Measurements from ENCODE around the gene NCAPD3. TPM values are rescaled to one million over a fixed set of nuclear protein-coding genes. Genes with fewer than 3 reads are reported as not detected.

Gene NCAPD3
- total RNA-seq, 2 experiments from 2014 or later, result 25.7 to 29.6 TPM

DNA sequence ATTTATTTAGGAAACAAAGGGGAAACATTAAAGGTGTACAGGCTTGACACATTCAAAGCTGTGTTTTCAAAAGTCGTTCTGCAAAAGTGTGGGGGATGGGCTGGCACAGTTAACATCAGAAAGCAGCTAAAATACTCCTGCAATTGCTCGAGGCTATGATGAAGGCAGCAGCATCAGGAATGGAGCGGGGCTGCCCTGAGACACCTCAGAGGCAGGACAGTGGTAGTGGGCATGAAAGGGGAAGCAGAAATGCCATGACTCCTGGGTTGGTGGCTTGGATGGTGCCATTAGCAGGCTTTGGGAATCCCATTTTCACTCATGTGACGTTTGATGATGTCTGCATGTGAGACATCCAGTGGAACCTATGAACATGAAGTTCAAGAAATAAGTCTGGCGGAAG, 646 bp downstream of the NCAPD3 start:
- intact Hi-C loops (cut with DNase I, micrococcal nuclease), result loop anchor here (5.0 to 10.0 kb wide), 2 partner anchors 266 to 268 kb away; partner anchors contain the start of gene IGSF9B (in 2 of the 2)
- H3K4me3 ChIP-seq (ENCODE audit: low read length), result peak overlapping the region; percentile 78

DNA sequence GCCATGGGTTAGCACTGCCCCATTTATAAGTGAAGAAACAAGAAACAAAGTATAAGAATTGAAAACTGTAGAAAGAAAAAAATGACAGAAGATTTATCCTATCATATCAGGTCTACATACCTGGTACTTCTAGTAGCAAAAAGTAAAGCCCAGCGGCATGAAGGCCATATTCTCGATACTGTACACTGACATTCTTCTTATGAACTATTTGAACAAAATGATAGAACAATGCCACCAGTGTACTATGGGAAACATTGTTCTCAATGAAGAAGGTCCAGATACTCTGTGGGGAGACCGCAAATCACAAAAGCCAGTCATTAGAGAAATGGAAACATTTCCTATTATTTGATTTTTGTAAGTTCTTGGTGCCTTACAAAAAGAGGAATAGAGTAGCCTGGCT, 7.0 kb downstream of the NCAPD3 start:
- Histone ChIP-seq H3K36me3 (ENCODE audit: insufficient read depth, low read length) (peaks cover 27% of the 10 kb centered on the region), H3K27me3 (ENCODE audit: control insufficient read depth in 1 of 2, insufficient read depth in 2 of 2, low read length in 2 of 2) (no peaks in the 10 kb centered on the region), H3K9me3 (ENCODE audit: control insufficient read depth in 1 of 2, insufficient read depth in 1 of 2, low read length in 2 of 2) (no peaks in the 10 kb centered on the region), H3K4me1 (ENCODE audit: insufficient read depth, low read length) (no peaks in the 10 kb centered on the region), H3K4me3 (ENCODE audit: low read length) (no peak overlapping the region), H3K27ac (ENCODE audit: low read depth in 1 of 2, low read length in 2 of 2) (no peak overlapping the region)
- H3K4me1 Mint-ChIP-seq (ENCODE audit: low read depth), result peaks cover 19% of the 10 kb centered on the region
- DNase-seq (no peak), ATAC-seq (ENCODE audit: poor library complexity) (no peak)
- no peaks in the 10 kb centered on the region for H3K27me3 Mint-ChIP-seq
- no peaks in the 10 kb centered on the region for H3K9me3 Mint-ChIP-seq
- intact Hi-C loops (cut with DNase I, micrococcal nuclease), result no loop called here
- TF ChIP-seq, protein P1, sequence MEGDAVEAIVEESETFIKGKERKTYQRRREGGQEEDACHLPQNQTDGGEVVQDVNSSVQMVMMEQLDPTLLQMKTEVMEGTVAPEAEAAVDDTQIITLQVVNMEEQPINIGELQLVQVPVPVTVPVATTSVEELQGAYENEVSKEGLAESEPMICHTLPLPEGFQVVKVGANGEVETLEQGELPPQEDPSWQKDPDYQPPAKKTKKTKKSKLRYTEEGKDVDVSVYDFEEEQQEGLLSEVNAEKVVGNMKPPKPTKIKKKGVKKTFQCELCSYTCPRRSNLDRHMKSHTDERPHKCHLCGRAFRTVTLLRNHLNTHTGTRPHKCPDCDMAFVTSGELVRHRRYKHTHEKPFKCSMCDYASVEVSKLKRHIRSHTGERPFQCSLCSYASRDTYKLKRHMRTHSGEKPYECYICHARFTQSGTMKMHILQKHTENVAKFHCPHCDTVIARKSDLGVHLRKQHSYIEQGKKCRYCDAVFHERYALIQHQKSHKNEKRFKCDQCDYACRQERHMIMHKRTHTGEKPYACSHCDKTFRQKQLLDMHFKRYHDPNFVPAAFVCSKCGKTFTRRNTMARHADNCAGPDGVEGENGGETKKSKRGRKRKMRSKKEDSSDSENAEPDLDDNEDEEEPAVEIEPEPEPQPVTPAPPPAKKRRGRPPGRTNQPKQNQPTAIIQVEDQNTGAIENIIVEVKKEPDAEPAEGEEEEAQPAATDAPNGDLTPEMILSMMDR (IDR thresholded peaks at IDR 0.05), result no peak
- POLR2A ChIA-PET, result no interaction called here
- H3K4me3 Mint-ChIP-seq, result no peak overlapping the region
- no peak overlapping the region for H3K27ac Mint-ChIP-seq
- H3K36me3 Mint-ChIP-seq (ENCODE audit: low read depth), result peaks cover 61% of the 10 kb centered on the region
- CTCF ChIA-PET, result no interaction called here

More for the DNA sequence above, 646 bp downstream of the NCAPD3 start:
- Mint-ChIP-seq H3K36me3 (ENCODE audit: low read depth) (peaks cover 49% of the 10 kb centered on the region), H3K4me1 (ENCODE audit: low read depth) (peaks cover 67% of the 10 kb centered on the region), H3K27ac (peak overlapping the region; percentile 99), H3K4me3 (peak overlapping the region; percentile 98), H3K9me3 (no peaks in the 10 kb centered on the region), H3K27me3 (peaks cover 4% of the 10 kb centered on the region)
- TF ChIP-seq, protein P1 (IDR thresholded peaks at IDR 0.05), result no peak
- ATAC-seq (ENCODE audit: poor library complexity), result no peak
- CTCF ChIA-PET, result interaction anchor here (1.9 kb wide), 1 partner anchor 51 kb away, joined by 6 read pairs; no protein-coding TSS in a partner anchor
- peak overlapping the region in 1 of 2 donors; percentile 26 for H3K27ac ChIP-seq (ENCODE audit: low read depth in 1 of 2, low read length in 2 of 2)
- H3K36me3 ChIP-seq (ENCODE audit: insufficient read depth, low read length), result peaks cover 18% of the 10 kb centered on the region
- H3K4me1 ChIP-seq (ENCODE audit: insufficient read depth, low read length), result peaks cover 37% of the 10 kb centered on the region
- H3K9me3 ChIP-seq (ENCODE audit: control insufficient read depth in 1 of 2, insufficient read depth in 1 of 2, low read length in 2 of 2), result no peaks in the 10 kb centered on the region
- peak in 2 of 14 experiments; percentile 39 to 52 for DNase-seq
- POLR2A ChIA-PET, result interaction anchor here (1.3 to 4.3 kb wide), 7 partner anchors 11 to 53 kb away, joined by 4 to 94 read pairs (median 17); partner anchors contain the start of genes ACAD8, GLB1L3 and THYN1
- no peaks in the 10 kb centered on the region for H3K27me3 ChIP-seq (ENCODE audit: control insufficient read depth in 1 of 2, insufficient read depth in 2 of 2, low read length in 2 of 2)

DNA sequence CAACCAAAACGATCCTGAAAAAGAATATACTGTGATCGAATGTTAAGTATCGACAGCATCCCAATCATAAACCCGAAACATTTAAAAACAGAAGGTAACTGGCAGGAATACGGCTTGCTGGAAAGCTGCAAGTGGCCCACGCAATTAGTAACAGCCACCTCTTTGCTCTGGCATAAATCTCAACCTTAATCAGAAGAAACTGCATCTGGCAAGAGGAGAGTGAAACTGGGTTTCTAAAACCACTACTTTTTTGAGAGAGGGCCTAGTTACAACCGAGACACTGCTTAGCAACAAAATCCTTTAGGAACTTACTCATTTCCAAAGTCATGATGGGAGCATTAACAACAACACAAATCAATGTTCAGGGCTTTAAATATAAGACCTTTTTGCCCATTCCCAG, 7.9 kb downstream of the NCAPD3 start:
- H3K9me3 Mint-ChIP-seq, result no peaks in the 10 kb centered on the region
- H3K4me3 Mint-ChIP-seq, result no peak overlapping the region
- no peak overlapping the region for H3K4me3 ChIP-seq (ENCODE audit: low read length)
- H3K9me3 ChIP-seq (ENCODE audit: control insufficient read depth in 1 of 2, insufficient read depth in 1 of 2, low read length in 2 of 2), result no peaks in the 10 kb centered on the region
- DNase-seq (no peak), ATAC-seq (ENCODE audit: poor library complexity) (no peak)
- intact Hi-C loops (cut with DNase I, micrococcal nuclease), result no loop called here
- no peak overlapping the region for H3K27ac Mint-ChIP-seq
- H3K4me1 Mint-ChIP-seq (ENCODE audit: low read depth), result peaks cover 17% of the 10 kb centered on the region
- ChIA-PET CTCF (no interaction called here), POLR2A (no interaction called here)
- peaks cover 27% of the 10 kb centered on the region for H3K36me3 ChIP-seq (ENCODE audit: insufficient read depth, low read length)
- no peaks in the 10 kb centered on the region for H3K27me3 Mint-ChIP-seq
- no peaks in the 10 kb centered on the region for H3K27me3 ChIP-seq (ENCODE audit: control insufficient read depth in 1 of 2, insufficient read depth in 2 of 2, low read length in 2 of 2)
- H3K4me1 ChIP-seq (ENCODE audit: insufficient read depth, low read length), result no peaks in the 10 kb centered on the region
- H3K36me3 Mint-ChIP-seq (ENCODE audit: low read depth), result peaks cover 67% of the 10 kb centered on the region
- TF ChIP-seq, protein P1 (IDR thresholded peaks at IDR 0.05), result no peak
- no peak overlapping the region for H3K27ac ChIP-seq (ENCODE audit: low read depth in 1 of 2, low read length in 2 of 2)
